HS-5 (cell line): Measurements from ENCODE around the gene RTN3.
"Not testable (repeated sequence)": the region's sequence is repeated elsewhere in the genome, so short reads cannot be mapped to it uniquely, and the experiment has no call there.

Experiments used
- DNase-seq: peaks from one replicate; pipeline ENCODE4 v3.0.0-alpha.2; 2012; ENCODE audit warnings: low read depth

Gene RTN3

GRCh38 chr11:63682066-63683021 lies 1.0 kb downstream of the RTN3 start:
- DNase-seq: no peak

- no peak for DNase-seq
Observed at GRCh38 chr11:63683133-63683991, 2.1 kb downstream of the RTN3 start.

- not testable (repeated sequence) for DNase-seq
Observed at GRCh38 chr11:63685158-63685721, 3.9 kb downstream of the RTN3 start.

DNA sequence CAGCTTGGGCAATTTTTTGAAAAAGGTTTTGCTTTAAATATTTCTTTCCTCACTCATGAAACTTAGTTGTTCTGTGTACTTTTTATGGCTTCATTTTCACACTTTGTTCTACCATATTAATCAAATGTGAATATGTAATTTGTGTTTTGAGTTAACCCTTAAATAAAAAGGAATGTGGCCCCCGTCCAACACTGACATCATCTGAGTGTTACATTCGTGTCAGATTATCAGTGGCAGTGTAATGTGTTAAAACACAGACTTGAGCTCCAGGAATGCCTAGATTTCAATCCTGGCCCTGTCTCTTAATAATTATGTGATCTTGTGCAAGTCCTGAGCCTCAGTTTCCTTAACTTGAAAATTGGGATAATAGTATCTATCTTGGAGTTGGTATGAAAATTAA lies 5.6 kb downstream of the RTN3 start:
- no peak for DNase-seq

GRCh38 chr11:63687845-63688244 lies 6.5 kb downstream of the RTN3 start:
- DNase-seq: no peak

DNA sequence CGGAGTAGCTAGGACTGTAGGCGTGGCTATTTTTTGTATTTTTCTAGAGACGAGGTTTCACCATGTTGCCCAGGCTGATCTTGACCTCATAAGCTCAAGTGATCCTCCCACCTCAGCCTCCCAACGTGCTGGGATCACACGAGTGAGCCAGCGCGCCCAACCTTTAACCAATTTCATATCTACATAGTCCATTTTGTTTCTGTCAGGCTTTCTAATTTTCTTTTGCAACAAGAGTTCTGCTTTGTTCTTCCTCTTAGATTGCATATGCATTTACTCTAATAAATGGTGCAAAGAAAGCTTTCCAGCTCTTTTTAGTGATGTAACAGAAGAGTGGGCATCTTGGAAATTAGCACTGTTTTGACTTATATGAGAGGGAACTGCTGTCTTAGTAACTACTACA lies 13.3 kb downstream of the RTN3 start:
- DNase-seq: no peak

DNA sequence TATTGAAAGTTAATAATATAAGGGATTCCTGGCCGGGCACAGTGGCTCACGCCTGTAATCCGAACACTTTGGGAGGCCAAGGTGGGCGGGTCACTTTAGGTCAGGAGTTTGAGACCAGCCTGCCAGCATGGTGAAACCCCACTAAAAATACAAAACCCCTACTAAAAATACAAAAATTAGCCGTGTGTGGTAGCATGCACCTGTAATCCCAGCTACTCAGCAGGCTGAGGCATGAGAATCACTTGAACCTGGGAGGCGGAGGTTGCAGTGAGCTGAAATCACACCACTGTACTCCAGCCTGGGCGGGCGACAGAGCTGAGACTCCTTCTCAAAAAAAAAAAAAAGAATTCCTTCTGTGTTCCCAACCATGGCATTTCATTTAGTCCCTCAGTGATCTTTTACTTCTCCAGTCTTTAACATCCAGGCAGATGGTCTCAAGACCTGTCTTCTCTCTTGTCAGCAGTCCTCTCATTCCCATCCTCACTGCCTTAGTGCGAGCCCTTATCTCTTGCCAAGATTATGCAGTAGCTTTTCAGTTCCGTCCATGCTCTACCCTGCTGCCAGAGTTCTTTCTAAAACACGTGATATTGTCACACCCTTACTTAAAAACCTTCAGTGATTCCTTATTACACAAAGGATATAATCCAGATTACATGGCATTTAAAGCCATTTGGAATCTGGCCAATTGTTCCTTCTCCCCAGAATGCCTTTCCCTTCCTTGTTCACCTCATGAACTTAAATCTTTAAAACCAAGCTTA lies 17.9 kb downstream of the RTN3 start:
- DNase-seq: no peak

- DNase-seq: no peak
Observed at GRCh38 chr11:63699896-63700295, 18.6 kb downstream of the RTN3 start.

- DNase-seq: no peak
Observed at GRCh38 chr11:63705526-63705925, 24.2 kb downstream of the RTN3 start.

DNA sequence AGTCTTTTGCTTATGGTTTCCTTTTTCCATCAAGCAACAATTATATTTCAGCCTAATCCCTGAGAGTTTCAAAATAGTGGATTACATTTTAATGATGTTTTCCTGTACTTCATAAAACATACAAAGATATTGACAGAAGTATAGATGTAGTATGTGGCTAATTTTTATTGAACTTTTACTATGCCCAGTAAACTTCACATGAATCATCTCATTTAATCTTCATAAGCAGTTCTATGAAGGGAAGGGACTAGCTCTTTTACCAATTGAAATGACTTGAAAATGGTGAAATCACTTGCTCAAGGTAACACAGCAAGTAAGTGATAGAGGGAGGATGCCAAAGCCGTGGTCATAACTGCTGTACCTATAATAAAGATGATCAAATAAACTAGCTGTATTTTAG lies 27.5 kb downstream of the RTN3 start:
- no peak for DNase-seq

DNA sequence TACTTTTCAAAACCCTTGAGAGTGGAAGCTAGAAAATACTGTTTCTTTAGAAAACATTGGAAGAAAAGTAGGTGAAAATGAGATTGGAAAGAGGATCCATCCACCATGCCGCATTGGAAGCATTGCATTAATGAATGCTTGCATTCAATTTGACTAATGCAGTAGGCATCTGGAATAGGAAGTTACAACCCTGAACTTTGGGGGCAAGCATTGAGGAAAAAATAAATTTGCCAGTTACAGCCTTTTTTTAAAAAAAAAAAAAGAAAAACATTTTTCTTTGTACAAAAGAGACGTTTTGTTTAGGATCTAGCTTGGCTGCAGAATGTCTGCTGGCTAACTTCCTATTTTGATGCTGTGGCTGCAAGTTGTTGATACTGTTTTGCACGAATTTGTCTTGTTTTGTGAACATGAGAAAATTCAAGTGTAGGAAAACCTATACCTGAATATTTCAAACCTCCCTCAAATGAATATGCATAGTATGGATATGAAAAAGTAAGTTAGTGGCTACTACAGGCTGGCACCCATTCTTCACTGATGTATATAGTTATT lies 28.1 kb downstream of the RTN3 start:
- DNase-seq: no peak

DNA sequence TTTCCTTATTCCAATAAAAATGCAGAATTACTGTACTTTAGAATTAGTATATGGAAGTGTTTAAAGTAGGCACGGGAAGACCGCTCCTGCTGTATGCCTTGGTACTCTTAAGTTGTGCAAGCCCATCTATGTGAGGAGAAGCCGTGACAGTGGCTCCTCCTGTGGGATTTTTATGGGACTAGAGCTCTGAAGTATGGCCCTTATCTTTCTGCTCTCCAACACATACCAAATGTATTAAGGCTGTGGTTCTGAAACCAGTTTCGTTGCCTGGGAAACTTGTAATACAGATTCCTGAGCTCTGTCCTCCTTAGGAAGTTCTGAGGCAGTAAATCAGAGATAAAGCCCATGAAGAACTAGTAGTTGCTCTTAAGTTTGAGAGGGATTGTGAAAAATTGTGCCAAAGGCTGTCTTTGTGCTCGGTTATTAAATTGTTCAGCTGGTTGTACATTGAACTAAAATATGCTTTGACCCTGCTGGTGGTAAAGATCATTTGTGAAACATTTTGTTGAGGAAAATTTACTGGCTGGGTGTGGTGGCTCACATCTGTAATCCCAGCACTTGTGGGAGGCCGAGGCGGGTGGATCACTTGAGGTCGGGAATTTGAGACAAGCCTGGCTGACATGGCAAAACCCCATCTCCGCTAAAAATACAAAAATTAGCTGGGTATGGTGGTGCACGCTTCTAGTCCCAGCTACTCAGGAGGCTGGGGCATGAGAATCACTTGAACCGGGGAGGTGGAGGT lies 29.3 kb downstream of the RTN3 start:
- no peak for DNase-seq

- DNase-seq: no peak
Observed at GRCh38 chr11:63711838-63712237, 30.5 kb downstream of the RTN3 start.

DNA sequence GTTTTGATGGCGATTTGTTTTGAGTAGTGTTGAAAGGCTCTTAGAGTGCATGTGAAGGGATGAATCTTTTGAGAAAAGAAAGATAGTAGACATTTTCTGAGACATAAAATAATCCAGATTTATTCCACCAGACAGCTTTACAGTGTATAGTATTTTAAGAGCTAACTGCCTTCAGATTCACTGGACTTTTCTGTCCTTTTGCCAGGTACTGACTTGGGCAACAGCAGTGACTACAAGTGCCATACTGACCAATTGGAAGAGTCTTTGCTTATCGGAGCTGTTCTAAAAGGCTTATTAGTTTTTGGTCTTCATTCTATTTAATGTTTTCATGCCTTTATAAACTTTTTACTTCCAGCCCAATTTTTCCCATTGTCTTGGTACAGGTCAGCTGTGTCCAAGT lies 32.5 kb downstream of the RTN3 start:
- DNase-seq: no peak

DNA sequence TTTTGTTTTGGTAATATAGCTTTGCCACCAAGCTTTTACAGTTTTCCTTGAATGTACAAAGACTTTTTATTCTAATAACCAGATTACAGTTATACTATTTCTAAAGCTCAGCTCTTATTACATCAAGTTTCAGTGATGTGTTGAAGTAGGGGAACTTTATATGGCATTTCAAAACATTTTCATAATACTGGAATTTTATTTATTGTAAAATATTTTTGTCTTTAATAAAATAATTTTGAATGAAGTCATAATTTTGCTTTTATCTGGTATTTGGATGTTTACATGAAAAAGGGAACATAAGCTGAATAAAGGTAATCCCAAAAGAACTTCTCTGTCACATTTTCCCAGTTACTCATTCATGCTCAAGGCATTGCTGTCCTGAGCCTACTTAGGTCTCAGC lies 34.7 kb downstream of the RTN3 start:
- no peak for DNase-seq

GRCh38 chr11:63719001-63719400 lies 37.7 kb downstream of the RTN3 start:
- no peak for DNase-seq

DNA sequence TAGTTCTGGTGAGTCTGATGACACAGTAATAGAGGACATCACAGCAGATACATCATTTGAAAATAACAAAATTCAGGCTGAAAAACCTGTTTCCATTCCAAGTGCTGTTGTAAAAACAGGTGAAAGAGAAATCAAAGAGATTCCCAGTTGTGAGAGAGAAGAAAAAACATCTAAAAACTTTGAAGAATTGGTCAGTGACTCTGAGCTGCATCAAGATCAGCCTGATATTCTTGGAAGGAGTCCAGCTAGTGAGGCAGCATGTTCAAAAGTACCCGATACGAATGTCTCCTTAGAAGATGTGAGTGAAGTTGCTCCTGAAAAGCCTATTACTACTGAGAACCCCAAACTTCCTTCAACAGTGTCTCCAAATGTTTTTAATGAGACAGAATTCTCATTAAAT lies 38.7 kb downstream of the RTN3 start:
- no peak for DNase-seq

DNA sequence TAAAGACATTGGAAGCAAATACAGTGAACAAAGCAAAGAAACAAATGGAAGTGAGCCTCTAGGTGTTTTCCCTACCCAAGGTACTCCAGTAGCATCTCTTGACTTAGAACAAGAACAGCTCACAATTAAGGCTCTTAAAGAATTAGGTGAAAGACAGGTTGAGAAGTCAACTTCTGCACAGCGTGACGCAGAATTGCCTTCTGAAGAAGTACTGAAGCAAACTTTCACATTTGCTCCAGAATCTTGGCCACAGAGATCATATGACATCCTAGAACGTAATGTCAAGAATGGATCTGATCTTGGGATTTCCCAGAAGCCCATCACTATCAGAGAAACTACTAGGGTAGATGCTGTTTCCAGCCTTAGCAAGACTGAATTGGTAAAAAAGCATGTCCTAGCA lies 39.3 kb downstream of the RTN3 start:
- DNase-seq: no peak

DNA sequence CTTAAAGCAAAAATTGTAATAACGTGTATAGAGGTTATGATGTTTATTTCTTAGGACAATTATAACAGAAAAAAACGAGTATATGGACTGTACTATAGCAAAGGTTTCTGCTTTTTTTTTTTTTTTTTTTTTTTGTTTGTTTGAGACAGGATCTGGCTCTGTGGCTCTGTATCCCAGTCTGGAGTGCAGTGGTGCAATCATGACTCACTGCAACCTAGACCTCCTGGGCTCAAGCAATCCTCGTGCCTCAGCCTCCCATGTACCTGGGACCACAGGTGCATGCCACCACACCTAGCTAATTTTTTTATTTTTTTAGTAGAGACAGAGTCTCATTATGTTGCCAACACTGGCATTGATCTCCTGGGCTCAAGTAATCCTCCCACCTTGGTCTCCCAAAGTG lies 48.0 kb downstream of the RTN3 start:
- DNase-seq: no peak

- DNase-seq: no peak
Observed at GRCh38 chr11:63736864-63737263, 55.6 kb downstream of the RTN3 start.

- no peak for DNase-seq
Observed at GRCh38 chr11:63737718-63738117, 56.4 kb downstream of the RTN3 start.
